ENCODE results near the gene TRAPPC10.
"Not testable (repeated sequence)": the region's sequence is repeated elsewhere in the genome, so short reads cannot be mapped to it uniquely, and the experiment has no call there.

Gene TRAPPC10

DNA sequence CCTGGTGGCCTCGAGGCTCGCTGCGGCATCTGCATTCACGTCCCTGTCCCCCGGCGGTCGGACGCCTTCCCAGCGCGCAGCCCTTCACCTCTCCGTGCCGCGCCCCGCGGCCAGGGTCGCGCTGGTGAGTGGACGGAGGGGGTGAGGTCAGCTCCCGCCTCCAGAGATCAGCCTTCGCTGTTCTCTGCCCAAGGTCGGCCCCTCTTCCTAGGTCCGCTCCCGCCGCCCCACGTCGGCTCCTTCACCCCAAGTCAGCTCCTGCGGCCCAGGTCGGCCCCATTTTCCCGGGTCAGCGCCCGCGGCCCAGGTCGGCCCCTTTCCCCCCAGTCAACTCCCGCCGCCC lies 121.6 kb downstream of the TRAPPC10 start:
- not testable (repeated sequence) for H3K36me3 ChIP-seq (ENCODE audit: control insufficient read depth, insufficient read depth, low read length); H3K4me1 ChIP-seq (ENCODE audit: control insufficient read depth, insufficient read depth, low read length); H3K27me3 ChIP-seq (ENCODE audit: control insufficient read depth, insufficient read depth, low read length); H3K9me3 ChIP-seq (ENCODE audit: control insufficient read depth, insufficient read depth, low read length); H3K4me3 ChIP-seq (ENCODE audit: low read depth, low read length); H3K9ac ChIP-seq (ENCODE audit: low read depth, low read length)

DNA sequence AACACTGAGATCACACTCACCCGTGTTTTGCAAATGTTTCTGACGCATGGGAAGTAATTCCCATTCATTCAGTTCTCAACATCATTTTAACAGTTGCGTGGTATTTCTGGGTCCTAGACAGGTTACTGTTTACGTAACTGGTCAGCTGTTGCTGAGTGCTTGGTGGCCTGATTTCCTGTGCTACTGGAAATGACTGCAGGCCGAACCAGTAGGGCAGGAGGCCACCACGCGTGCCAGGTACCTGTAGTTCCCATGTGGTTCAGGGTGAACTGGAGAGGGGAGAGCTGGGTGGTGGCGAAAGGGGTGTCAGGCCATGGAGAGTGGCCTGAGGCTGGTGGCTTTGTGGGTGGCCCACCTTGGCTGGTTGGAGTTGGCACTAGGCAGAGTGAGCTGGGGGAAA lies 122.6 kb downstream of the TRAPPC10 start:
- H3K9me3 ChIP-seq (ENCODE audit: control insufficient read depth, insufficient read depth, low read length); H3K36me3 ChIP-seq (ENCODE audit: control insufficient read depth, insufficient read depth, low read length); H3K9ac ChIP-seq (ENCODE audit: low read depth, low read length); H3K4me3 ChIP-seq (ENCODE audit: low read depth, low read length); H3K4me1 ChIP-seq (ENCODE audit: control insufficient read depth, insufficient read depth, low read length); H3K27me3 ChIP-seq (ENCODE audit: control insufficient read depth, insufficient read depth, low read length): not testable (repeated sequence)

DNA sequence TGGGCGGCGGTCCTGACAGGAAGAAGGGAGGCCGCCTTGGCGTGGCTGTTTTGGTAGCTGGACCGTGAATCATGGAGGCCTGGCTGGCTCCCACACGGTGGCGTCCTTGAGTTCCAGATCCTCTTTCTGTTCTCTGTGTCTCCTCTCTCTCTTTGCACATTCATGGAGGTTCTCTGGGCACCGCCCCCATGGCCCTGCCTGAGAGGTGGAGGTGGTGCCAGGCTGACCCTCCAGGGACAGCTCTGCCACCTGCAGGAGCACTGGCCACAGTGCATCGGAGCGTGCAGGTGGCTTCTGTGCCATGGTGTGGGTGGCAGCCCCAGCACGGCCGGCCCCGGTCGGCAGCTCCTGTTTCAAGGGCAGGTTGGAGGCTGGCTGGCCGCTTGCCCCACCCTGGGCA lies 125.9 kb downstream of the TRAPPC10 start:
- not testable (repeated sequence) for H3K27me3 ChIP-seq (ENCODE audit: control insufficient read depth, insufficient read depth, low read length); H3K4me3 ChIP-seq (ENCODE audit: low read depth, low read length); H3K36me3 ChIP-seq (ENCODE audit: control insufficient read depth, insufficient read depth, low read length); H3K9ac ChIP-seq (ENCODE audit: low read depth, low read length); H3K4me1 ChIP-seq (ENCODE audit: control insufficient read depth, insufficient read depth, low read length); H3K9me3 ChIP-seq (ENCODE audit: control insufficient read depth, insufficient read depth, low read length)

DNA sequence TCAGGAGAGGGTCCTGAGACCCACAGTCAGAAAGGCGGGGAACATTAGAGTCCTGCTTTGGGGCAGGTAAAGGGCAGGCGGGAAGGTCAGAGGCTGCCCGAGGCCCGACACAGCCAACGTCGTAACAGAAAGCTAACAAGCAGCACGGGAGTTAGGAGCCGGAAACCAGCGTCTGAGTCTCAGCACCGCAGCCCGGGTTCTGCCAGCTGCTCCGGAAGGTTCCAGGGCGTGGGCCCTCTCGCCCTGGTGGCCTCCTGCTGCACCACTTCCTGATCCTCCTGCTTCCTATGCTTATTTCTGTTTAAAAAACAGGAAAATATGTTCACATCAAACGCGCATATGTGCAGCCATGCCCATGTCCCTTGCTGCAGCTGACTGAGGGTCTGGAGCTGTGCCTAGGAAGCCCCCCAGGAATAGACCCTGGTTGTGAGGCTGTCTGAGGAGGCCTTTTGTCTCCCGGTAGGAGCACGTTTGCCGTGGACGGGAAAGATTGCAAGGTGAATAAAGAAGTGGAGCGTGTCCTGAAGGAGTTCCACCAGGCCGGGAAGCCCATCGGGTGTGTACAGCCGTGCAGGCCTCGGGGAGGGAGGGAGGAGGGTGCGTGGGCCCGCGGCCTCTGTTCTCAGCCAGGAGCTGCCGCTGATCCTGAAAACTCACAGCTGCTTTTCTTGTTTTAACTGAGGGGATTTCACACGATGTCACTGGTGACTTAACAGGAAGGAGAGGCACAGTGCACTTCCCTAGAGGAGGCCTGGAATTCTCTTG lies 127.9 kb downstream of the TRAPPC10 start:
- H3K9ac ChIP-seq (ENCODE audit: low read depth, low read length); H3K4me3 ChIP-seq (ENCODE audit: low read depth, low read length); H3K4me1 ChIP-seq (ENCODE audit: control insufficient read depth, insufficient read depth, low read length); H3K36me3 ChIP-seq (ENCODE audit: control insufficient read depth, insufficient read depth, low read length); H3K9me3 ChIP-seq (ENCODE audit: control insufficient read depth, insufficient read depth, low read length); H3K27me3 ChIP-seq (ENCODE audit: control insufficient read depth, insufficient read depth, low read length): not testable (repeated sequence)

DNA sequence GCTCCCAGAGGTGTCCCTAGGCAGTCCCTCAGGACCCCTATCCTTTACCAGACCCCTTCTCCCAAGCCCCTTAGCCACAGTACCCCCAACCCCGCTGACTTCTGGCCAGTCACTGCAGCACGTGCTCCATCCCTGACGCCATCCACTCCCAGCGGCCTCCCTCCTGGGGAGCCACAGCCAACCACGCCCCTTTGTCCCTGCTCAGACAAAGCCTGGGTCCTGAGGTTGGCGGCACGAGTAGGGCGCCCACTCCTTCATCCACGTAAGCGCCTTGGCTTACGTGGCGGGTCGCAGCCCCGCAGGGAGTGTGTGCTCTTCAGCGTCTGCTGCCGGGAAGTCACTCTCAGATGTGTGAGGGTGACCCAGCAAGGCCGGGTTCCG lies 128.4 kb downstream of the TRAPPC10 start:
- not testable (repeated sequence) for H3K9ac ChIP-seq (ENCODE audit: low read depth, low read length); H3K36me3 ChIP-seq (ENCODE audit: control insufficient read depth, insufficient read depth, low read length); H3K27me3 ChIP-seq (ENCODE audit: control insufficient read depth, insufficient read depth, low read length); H3K4me1 ChIP-seq (ENCODE audit: control insufficient read depth, insufficient read depth, low read length); H3K9me3 ChIP-seq (ENCODE audit: control insufficient read depth, insufficient read depth, low read length); H3K4me3 ChIP-seq (ENCODE audit: low read depth, low read length)

DNA sequence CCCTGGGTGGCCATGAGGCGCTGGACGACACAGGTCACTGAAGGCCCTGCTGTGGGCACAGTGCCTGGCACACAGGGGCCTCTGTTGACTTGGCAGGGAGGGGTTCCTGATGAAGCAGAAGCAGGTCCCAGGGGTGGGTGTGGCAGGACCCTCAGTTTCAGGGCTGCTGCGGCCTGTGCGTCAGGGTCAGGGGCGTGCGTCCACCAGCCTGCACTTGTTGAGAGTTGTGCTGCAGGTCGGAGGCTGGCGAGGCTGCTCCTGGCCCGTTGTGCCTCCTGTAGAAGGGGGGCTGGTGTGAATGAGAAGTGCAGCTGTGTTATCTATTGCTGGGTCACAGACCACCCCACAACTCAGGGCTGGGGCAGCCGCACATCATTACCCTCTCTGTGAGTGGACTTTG lies 130.4 kb downstream of the TRAPPC10 start:
- H3K27me3 ChIP-seq (ENCODE audit: control insufficient read depth, insufficient read depth, low read length); H3K4me1 ChIP-seq (ENCODE audit: control insufficient read depth, insufficient read depth, low read length); H3K36me3 ChIP-seq (ENCODE audit: control insufficient read depth, insufficient read depth, low read length); H3K9ac ChIP-seq (ENCODE audit: low read depth, low read length); H3K4me3 ChIP-seq (ENCODE audit: low read depth, low read length); H3K9me3 ChIP-seq (ENCODE audit: control insufficient read depth, insufficient read depth, low read length): not testable (repeated sequence)

DNA sequence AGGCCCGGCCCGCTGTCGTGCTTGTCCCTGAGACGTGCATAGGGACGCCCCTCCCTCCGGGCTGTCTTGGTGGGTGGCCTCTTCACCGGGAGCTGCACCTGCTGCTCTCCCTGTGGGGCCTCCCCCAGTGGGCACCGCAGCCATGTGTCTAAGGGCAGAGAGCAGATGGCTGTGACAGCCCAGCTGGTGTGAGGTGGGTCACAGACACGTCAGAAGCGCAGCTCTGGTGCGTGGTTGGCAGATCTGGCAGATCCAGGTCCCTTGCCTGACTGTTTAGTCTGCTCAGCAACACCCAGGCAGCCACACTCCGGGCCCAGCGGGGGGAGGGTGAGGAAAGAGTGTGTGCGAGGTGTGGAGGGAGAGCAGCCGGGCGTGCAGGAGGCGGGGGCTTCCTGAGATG lies 131.3 kb downstream of the TRAPPC10 start:
- H3K36me3 ChIP-seq (ENCODE audit: control insufficient read depth, insufficient read depth, low read length); H3K9me3 ChIP-seq (ENCODE audit: control insufficient read depth, insufficient read depth, low read length); H3K27me3 ChIP-seq (ENCODE audit: control insufficient read depth, insufficient read depth, low read length); H3K4me1 ChIP-seq (ENCODE audit: control insufficient read depth, insufficient read depth, low read length); H3K9ac ChIP-seq (ENCODE audit: low read depth, low read length); H3K4me3 ChIP-seq (ENCODE audit: low read depth, low read length): not testable (repeated sequence)

DNA sequence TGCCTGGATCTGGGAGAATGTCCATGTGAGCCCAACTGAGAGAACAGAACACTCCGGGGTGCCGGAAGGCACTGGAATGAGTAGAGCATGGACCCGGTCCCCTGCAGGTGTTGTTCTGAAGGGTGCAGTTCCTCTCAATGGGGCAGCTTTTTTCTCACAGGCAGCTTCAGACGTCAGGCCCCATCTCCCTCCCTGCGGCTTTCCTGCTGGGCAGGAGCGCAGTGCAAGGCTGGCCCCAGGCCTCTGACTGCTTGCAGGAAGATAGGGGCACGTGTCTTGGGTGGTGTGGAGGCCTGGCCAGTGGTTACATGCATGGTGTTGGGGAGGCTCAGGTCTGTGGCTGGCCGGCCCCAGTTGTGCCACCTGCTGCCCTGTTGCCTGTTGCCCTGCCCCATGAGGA lies 131.9 kb downstream of the TRAPPC10 start:
- H3K36me3 ChIP-seq (ENCODE audit: control insufficient read depth, insufficient read depth, low read length); H3K4me1 ChIP-seq (ENCODE audit: control insufficient read depth, insufficient read depth, low read length); H3K27me3 ChIP-seq (ENCODE audit: control insufficient read depth, insufficient read depth, low read length); H3K9ac ChIP-seq (ENCODE audit: low read depth, low read length); H3K4me3 ChIP-seq (ENCODE audit: low read depth, low read length); H3K9me3 ChIP-seq (ENCODE audit: control insufficient read depth, insufficient read depth, low read length): not testable (repeated sequence)

DNA sequence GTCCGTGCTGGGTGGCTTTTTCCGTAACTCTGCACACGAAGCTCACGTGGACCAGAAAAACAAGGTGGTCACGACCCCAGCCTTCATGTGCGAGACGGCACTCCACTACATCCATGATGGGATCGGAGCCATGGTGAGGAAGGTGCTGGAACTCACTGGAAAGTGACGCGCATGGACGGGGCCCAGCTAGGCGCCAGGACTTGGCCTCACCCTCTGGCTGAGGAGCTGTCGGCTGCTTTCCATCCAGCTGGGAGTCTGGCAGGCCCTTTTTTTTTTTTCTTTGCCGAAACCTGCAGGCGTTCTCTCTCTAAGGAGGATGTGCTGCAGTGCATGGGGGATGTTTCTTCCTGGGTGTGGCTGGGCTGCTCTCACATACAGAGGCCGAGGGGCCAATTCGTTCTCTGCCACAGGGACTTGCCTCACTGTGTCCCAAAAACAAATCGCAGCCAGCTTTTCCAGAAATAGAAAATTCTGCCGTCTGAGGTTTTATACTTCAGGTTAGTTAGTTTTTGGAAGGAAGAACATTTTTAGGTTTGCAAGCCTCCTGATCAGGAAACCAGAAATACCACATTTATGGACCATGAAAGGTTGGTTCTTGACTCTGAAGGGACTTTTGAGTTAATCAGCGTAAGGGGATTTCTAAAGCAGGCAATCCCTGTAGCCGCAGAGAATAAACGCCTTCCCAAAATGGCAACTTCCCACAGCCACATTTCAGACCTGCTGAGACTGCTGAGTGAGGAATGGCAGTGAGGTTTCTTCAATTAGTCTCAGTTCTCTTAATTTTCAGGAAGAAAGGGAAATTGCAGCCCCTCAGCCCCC lies 132.9 kb downstream of the TRAPPC10 start:
- not testable (repeated sequence) for H3K9ac ChIP-seq (ENCODE audit: low read depth, low read length); H3K4me1 ChIP-seq (ENCODE audit: control insufficient read depth, insufficient read depth, low read length); H3K36me3 ChIP-seq (ENCODE audit: control insufficient read depth, insufficient read depth, low read length); H3K27me3 ChIP-seq (ENCODE audit: control insufficient read depth, insufficient read depth, low read length); H3K9me3 ChIP-seq (ENCODE audit: control insufficient read depth, insufficient read depth, low read length); H3K4me3 ChIP-seq (ENCODE audit: low read depth, low read length)

DNA sequence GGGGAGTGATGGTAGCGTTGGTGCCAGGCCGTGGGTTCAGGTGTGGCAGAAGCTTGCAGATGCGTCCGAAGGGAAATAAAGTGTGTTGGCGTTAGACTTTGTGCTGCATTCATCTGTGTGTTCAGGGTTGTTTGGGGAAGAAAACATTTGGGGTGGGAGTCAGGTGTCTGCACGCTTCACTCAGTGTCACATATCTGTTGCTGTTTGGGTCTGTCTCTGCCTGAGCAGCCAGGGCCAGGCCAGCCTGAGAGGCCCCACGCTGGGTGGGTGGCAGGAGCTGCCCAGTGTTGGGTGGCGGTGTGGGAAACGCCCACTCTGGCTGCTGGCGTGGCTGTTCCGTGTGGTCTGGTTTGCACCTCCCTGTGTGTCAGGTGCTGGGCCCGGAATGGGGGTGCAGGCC lies 133.5 kb downstream of the TRAPPC10 start:
- not testable (repeated sequence) for H3K27me3 ChIP-seq (ENCODE audit: control insufficient read depth, insufficient read depth, low read length); H3K9me3 ChIP-seq (ENCODE audit: control insufficient read depth, insufficient read depth, low read length); H3K9ac ChIP-seq (ENCODE audit: low read depth, low read length)

DNA sequence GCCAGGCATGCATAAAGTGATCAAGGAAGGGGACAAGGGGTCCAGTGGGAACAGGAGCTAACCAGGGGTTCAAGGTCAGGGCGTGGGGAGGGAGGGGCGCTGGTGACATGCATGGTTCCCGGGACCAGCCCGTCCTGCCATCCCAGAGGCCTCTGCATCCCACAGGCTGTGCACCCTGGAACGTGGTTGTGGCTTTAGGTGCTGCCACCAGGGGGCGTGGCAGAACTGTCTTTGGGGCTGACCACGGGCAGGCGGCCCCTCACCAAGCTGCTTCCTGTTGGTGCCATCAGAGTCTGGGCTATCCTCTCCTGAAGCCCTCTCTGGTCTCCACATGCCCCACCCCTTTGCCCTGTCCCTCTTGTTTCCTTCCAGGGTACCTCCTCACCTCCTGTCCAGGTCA lies 135.0 kb downstream of the TRAPPC10 start:
- H3K27me3 ChIP-seq (ENCODE audit: control insufficient read depth, insufficient read depth, low read length); H3K9me3 ChIP-seq (ENCODE audit: control insufficient read depth, insufficient read depth, low read length); H3K4me3 ChIP-seq (ENCODE audit: low read depth, low read length); H3K4me1 ChIP-seq (ENCODE audit: control insufficient read depth, insufficient read depth, low read length); H3K9ac ChIP-seq (ENCODE audit: low read depth, low read length); H3K36me3 ChIP-seq (ENCODE audit: control insufficient read depth, insufficient read depth, low read length): not testable (repeated sequence)

More for the DNA sequence above, 133.5 kb downstream of the TRAPPC10 start:
- H3K4me1 ChIP-seq (ENCODE audit: control insufficient read depth, insufficient read depth, low read length); H3K4me3 ChIP-seq (ENCODE audit: low read depth, low read length); H3K36me3 ChIP-seq (ENCODE audit: control insufficient read depth, insufficient read depth, low read length): not testable (repeated sequence)

DNA sequence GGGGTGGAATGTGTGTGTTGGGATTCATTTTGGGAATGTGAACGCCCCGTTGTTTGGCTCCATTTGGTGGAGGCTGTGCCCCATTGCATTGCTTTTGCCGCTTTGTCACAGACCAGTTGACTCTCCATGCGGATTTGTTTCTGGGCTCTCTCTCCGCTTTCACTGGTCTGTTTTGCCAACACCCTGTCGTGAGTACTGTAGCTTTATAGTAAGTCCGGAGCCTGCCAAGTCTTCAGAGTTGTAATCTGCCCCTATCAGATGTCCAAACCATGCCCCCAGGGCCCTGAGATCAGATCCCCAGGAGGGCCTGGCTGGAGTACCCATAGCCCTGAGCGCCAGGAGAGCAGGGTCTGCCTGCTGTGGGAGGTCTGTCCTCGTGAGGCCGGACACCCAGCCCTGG lies 138.1 kb downstream of the TRAPPC10 start:
- not testable (repeated sequence) for H3K9me3 ChIP-seq (ENCODE audit: control insufficient read depth, insufficient read depth, low read length); H3K27me3 ChIP-seq (ENCODE audit: control insufficient read depth, insufficient read depth, low read length); H3K4me1 ChIP-seq (ENCODE audit: control insufficient read depth, insufficient read depth, low read length); H3K36me3 ChIP-seq (ENCODE audit: control insufficient read depth, insufficient read depth, low read length); H3K9ac ChIP-seq (ENCODE audit: low read depth, low read length); H3K4me3 ChIP-seq (ENCODE audit: low read depth, low read length)
